CD4-positive, alpha-beta T cell treated with Interleukin-17A for 4 hours (primary cell): ENCODE data around the gene SELENOW.

Experiments used
- DNase-seq: peaks from one replicate; pipeline ENCODE4 v3.0.0-alpha.2; 2020; ENCODE audit warnings: mixed read lengths

SELENOW gene

DNA sequence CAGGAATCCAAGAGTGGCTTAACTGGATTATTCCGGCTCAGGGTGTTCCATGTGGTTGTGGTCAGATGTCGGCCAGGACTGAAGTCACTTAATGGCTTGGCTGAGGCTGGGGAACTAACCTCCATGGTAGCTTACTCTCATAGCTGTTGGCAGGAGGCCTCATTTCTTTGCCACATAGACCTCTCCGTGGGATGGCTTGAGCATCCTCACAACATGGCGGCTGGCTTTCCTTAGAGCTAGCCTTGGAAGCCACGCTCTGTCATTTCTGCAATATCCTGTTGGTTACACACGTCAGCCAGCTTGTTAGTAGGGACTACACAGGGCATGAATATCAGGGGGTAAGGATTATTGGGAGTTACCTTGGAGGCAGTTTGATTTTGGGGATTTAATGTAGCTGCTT is 48.3 kb downstream of the SELENOW start:
- no peak for DNase-seq

DNA sequence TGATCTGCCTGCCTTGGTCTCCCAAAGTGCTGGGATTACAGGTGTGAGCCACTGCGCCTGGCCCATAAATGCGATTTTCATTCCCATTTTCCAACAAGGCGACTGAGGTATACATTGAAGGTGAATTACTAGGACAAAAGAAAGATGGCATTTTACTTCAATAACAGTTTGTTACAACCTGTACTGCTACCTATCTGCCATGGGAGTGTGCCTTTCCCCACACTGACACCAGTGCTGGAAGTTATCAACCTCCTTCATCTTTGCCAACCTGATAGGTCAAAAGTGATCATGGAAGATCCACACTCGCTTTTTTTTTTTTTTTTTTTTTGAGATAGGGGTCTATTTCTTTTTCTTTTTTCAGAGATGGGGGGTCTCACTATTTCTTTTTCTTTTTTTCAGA is 54.2 kb downstream of the SELENOW start:
- DNase-seq = no peak
